Fibroblast of lung (primary cell): ENCODE results near the gene CDKAL1. TPM values are rescaled to one million over a fixed set of nuclear protein-coding genes. Genes with fewer than 3 reads are reported as not detected.

Experiments used
- DNase-seq, 2 donors: peaks; one replicate each; pipeline versions ENCODE4 v3.0.0 to v3.0.0-alpha.2; 2010; ENCODE audit warnings: low read depth in 2 of 2
- H2AFZ ChIP-seq: 2 replicates; pipeline ENCODE4 v1.5.1; 2012; ENCODE audit warnings: low read length, control low read depth, inconsistent platforms
- H3K27ac ChIP-seq: 2 replicates; pipeline ENCODE4 v1.5.1; 2011; ENCODE audit warnings: low read length, control low read depth; ENCODE audit not compliant: insufficient read depth
- H3K27me3 ChIP-seq: 2 replicates; pipeline ENCODE4 v1.5.1; 2011; ENCODE audit warnings: mild to moderate bottlenecking, low read length; ENCODE audit not compliant: control insufficient read depth, insufficient read depth
- H3K36me3 ChIP-seq: 2 replicates; pipeline ENCODE4 v1.5.1; 2011; ENCODE audit warnings: low read length; ENCODE audit not compliant: control insufficient read depth, insufficient read depth
- H3K4me1 ChIP-seq: 2 replicates; pipeline ENCODE4 v1.5.1; 2011; ENCODE audit warnings: low read length; ENCODE audit not compliant: control insufficient read depth, insufficient read depth; ENCODE audit errors: extremely low read depth
- H3K4me2 ChIP-seq: 2 replicates; pipeline ENCODE4 v1.5.1; 2011; ENCODE audit warnings: low read length, control low read depth; ENCODE audit not compliant: insufficient read depth; ENCODE audit errors: extremely low read depth
- H3K4me3 ChIP-seq, 4 experiments: fragments of 200-600 bp in 1 of 4; sonication (generic) in 1 of 4; replicated peaks in 1 of 4; 2 replicates each; pipeline ENCODE4 v1.5.1; 2011 to 2016; ENCODE audit warnings: low read length in 4 of 4, low read depth in 3 of 4, mild to moderate bottlenecking in 3 of 4, control low read depth in 2 of 4, inconsistent platforms in 1 of 4, mixed read lengths in 1 of 4; ENCODE audit not compliant: insufficient read depth in 1 of 4; ENCODE audit errors: control extremely low read depth in 1 of 4
- H3K79me2 ChIP-seq: 2 replicates; pipeline ENCODE4 v1.5.1; 2012; ENCODE audit warnings: mild to moderate bottlenecking, low read length, inconsistent platforms; ENCODE audit not compliant: control insufficient read depth, insufficient read depth
- H3K9ac ChIP-seq: 2 replicates; pipeline ENCODE4 v1.5.1; 2011; ENCODE audit warnings: mild to moderate bottlenecking, low read length, control low read depth; ENCODE audit not compliant: insufficient read depth
- H3K9me3 ChIP-seq: 2 replicates; pipeline ENCODE4 v1.5.1; 2012; ENCODE audit warnings: low read depth, low read length; ENCODE audit not compliant: control insufficient read depth, insufficient read depth
- H4K20me1 ChIP-seq: 2 replicates; pipeline ENCODE4 v1.5.1; 2011; ENCODE audit warnings: low read length; ENCODE audit not compliant: control insufficient read depth, insufficient read depth; ENCODE audit errors: extremely low read depth
- EZH2 ChIP-seq: IDR thresholded peaks from 2 replicates; pipeline ENCODE4 v1.5.1; 2012; ENCODE audit warnings: low read length, control low read depth, mild to moderate bottlenecking; ENCODE audit errors: missing control alignments
- polyA plus RNA-seq, 2 donors: library from polyadenylated mRNA; depleted of rRNA in 1 of 2; stranded (reverse) in 1 of 2; unstranded in 1 of 2; fragments of >200 nt; gene quantifications; 2 replicates each; pipeline ENCODE4 v1.2.1, GENCODE V29; 2011 to 2012; ENCODE audit warnings: missing spikeins in 1 of 2
- total RNA-seq: library from RNA; depleted of rRNA; stranded (reverse); fragments of >200 nt; gene quantifications from 2 replicates; pipeline ENCODE4 v1.2.1, GENCODE V29; 2014
- TF ChIP-seq, protein P1 (sequence below), 2 donors: IDR thresholded peaks in 1 of 2; conservative IDR thresholded peaks in 1 of 2; 1 replicate in 1 of 2; 2 replicates in 1 of 2; pipeline ENCODE4 v1.5.1; 2011 to 2012; ENCODE audit warnings: low read length in 2 of 2, control low read depth in 1 of 2, inconsistent platforms in 1 of 2, low read depth in 1 of 2, mild to moderate bottlenecking in 1 of 2

The CDKAL1 gene
- total and polyA plus RNA-seq, 2 donors (not counting 1 experiment from before 2014, with no cell fraction given) = 7.4 to 15.0 TPM

GRCh38 chr6:20554817-20555216 lies 20.6 kb downstream of the CDKAL1 start:
- no peak for TF ChIP-seq EZH2
- TF ChIP-seq, protein P1, sequence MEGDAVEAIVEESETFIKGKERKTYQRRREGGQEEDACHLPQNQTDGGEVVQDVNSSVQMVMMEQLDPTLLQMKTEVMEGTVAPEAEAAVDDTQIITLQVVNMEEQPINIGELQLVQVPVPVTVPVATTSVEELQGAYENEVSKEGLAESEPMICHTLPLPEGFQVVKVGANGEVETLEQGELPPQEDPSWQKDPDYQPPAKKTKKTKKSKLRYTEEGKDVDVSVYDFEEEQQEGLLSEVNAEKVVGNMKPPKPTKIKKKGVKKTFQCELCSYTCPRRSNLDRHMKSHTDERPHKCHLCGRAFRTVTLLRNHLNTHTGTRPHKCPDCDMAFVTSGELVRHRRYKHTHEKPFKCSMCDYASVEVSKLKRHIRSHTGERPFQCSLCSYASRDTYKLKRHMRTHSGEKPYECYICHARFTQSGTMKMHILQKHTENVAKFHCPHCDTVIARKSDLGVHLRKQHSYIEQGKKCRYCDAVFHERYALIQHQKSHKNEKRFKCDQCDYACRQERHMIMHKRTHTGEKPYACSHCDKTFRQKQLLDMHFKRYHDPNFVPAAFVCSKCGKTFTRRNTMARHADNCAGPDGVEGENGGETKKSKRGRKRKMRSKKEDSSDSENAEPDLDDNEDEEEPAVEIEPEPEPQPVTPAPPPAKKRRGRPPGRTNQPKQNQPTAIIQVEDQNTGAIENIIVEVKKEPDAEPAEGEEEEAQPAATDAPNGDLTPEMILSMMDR (conservative IDR thresholded peaks at IDR 0.05 in 1 of 2, IDR thresholded peaks at IDR 0.05 in 1 of 2; ENCODE audit: low read depth in 1 of 2, low read length in 2 of 2) = no peak
- no peak for DNase-seq
- H3K79me2 ChIP-seq = no peaks in the 10 kb centered on the region
- no peak overlapping the region for H3K4me3 ChIP-seq
- H3K9ac ChIP-seq = no peak overlapping the region
- H2AFZ ChIP-seq = no peak overlapping the region
- no peak overlapping the region for H3K4me2 ChIP-seq
- H4K20me1 ChIP-seq = no peaks in the 10 kb centered on the region
- no peaks in the 10 kb centered on the region for H3K36me3 ChIP-seq
- H3K27me3 ChIP-seq = no peaks in the 10 kb centered on the region
- no peaks in the 10 kb centered on the region for H3K9me3 ChIP-seq
- no peaks in the 10 kb centered on the region for H3K4me1 ChIP-seq
- H3K27ac ChIP-seq = no peak overlapping the region

DNA sequence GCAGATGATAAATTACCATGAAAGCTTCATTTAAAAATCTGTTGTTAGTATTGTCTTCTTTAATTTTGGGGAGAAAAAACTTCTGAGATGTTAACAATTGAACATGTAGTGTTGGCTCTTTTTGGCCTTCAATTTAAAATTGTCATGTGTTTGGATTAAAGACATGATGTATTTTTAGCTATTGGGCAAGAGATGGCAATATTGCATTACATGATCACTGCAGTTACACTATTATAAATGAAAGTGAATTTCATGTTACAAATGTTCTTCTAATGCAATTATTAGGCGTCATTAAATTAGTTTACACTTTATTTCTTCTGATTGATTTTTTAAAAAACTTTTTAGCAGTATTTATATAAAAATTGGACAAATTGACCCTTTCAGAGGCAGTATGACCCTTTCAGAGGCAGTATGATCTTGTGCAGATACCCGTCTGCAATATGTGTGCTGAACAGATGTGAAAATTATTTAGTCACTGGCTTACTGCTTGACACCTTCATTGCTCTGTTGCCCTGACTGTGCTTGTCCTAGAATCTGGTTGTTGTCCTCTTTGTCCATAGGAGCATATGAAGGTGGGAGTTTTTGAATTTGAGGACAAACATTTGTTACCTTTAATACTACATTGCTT lies 25.8 kb downstream of the CDKAL1 start:
- DNase-seq = peak in 1 of 2 donors; percentile 47
- Histone ChIP-seq H3K9me3 (no peaks in the 10 kb centered on the region), H3K27ac (no peak overlapping the region), H4K20me1 (no peaks in the 10 kb centered on the region), H2AFZ (no peak overlapping the region), H3K4me3 (no peak overlapping the region), H3K4me1 (no peaks in the 10 kb centered on the region), H3K79me2 (no peaks in the 10 kb centered on the region), H3K27me3 (no peaks in the 10 kb centered on the region), H3K4me2 (no peak overlapping the region), H3K36me3 (no peaks in the 10 kb centered on the region), H3K9ac (no peak overlapping the region)
- TF ChIP-seq, protein P1 (conservative IDR thresholded peaks at IDR 0.05 in 1 of 2, IDR thresholded peaks at IDR 0.05 in 1 of 2; ENCODE audit: low read depth in 1 of 2, low read length in 2 of 2) = no peak

- Histone ChIP-seq H3K27me3 (no peaks in the 10 kb centered on the region), H3K9me3 (no peaks in the 10 kb centered on the region), H3K4me3 (no peak overlapping the region), H3K27ac (no peak overlapping the region), H3K36me3 (no peaks in the 10 kb centered on the region), H3K9ac (no peak overlapping the region), H3K79me2 (no peaks in the 10 kb centered on the region), H2AFZ (no peak overlapping the region), H3K4me2 (no peak overlapping the region), H4K20me1 (no peaks in the 10 kb centered on the region), H3K4me1 (no peaks in the 10 kb centered on the region)
- no peak for TF ChIP-seq EZH2
- TF ChIP-seq, protein P1 (conservative IDR thresholded peaks at IDR 0.05 in 1 of 2, IDR thresholded peaks at IDR 0.05 in 1 of 2; ENCODE audit: low read depth in 1 of 2, low read length in 2 of 2) = no peak
- no peak for DNase-seq
These were observed 29.1 kb downstream of the CDKAL1 start for GRCh38 chr6:20563377-20563776.
